ENCODE measurements around the gene PGAM4. TPM values are rescaled to one million over a fixed set of nuclear protein-coding genes. Genes with fewer than 3 reads are reported as not detected.

The PGAM4 gene
- total and polyA plus RNA-seq, 7 donors = 0.04 TPM; not detected in 6

- Histone ChIP-seq H3K27me3 (ENCODE audit: insufficient read depth in 3 of 3, low read length in 2 of 3) (no peaks in the 10 kb centered on the region), H3K4me3 (no peak overlapping the region), H3K36me3 (ENCODE audit: insufficient read depth in 1 of 2, low read depth in 1 of 2) (no peaks in the 10 kb centered on the region), H3K27ac (no peak overlapping the region), H3K4me1 (no peaks in the 10 kb centered on the region), H3K9me3 (no peaks in the 10 kb centered on the region)
- TF ChIP-seq, protein P1, sequence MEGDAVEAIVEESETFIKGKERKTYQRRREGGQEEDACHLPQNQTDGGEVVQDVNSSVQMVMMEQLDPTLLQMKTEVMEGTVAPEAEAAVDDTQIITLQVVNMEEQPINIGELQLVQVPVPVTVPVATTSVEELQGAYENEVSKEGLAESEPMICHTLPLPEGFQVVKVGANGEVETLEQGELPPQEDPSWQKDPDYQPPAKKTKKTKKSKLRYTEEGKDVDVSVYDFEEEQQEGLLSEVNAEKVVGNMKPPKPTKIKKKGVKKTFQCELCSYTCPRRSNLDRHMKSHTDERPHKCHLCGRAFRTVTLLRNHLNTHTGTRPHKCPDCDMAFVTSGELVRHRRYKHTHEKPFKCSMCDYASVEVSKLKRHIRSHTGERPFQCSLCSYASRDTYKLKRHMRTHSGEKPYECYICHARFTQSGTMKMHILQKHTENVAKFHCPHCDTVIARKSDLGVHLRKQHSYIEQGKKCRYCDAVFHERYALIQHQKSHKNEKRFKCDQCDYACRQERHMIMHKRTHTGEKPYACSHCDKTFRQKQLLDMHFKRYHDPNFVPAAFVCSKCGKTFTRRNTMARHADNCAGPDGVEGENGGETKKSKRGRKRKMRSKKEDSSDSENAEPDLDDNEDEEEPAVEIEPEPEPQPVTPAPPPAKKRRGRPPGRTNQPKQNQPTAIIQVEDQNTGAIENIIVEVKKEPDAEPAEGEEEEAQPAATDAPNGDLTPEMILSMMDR (IDR thresholded peaks at IDR 0.05) = no peak
- no peak for ATAC-seq
- intact Hi-C loops (cut with DNase I) = no loop called here
- DNase-seq = no peak
- whole genome bisulfite sequencing, 3 donors = 57 to 100% (median 93%) methylated on average over 2 of the region's 2 CpGs
Observed at GRCh38 chrX:77975755-77976154, 6.3 kb upstream of the PGAM4 start.

- Histone ChIP-seq H3K27me3 (ENCODE audit: insufficient read depth in 3 of 3, low read length in 2 of 3) (no peaks in the 10 kb centered on the region), H3K4me1 (no peaks in the 10 kb centered on the region), H3K27ac (no peak overlapping the region), H3K9me3 (peaks cover 2% of the 10 kb centered on the region), H3K4me3 (no peak overlapping the region), H3K36me3 (ENCODE audit: insufficient read depth in 1 of 2, low read depth in 1 of 2) (no peaks in the 10 kb centered on the region)
- TF ChIP-seq, protein P1 (IDR thresholded peaks at IDR 0.05) = no peak
- intact Hi-C loops (cut with DNase I) = no loop called here
- DNase-seq (no peak), ATAC-seq (no peak)
- WGBS, 3 donors = 63 to 92% (median 91%) methylated on average over 1 of the region's 1 CpG
Observed at GRCh38 chrX:77967631-77968030, 1.8 kb downstream of the PGAM4 start.

GRCh38 chrX:77966361-77966760 is 3.1 kb downstream of the PGAM4 start:
- 89 to 96% (median 94%) methylated on average over 3 of the region's 3 CpGs for WGBS, 3 donors
- Histone ChIP-seq H3K4me3 (no peak overlapping the region), H3K4me1 (no peaks in the 10 kb centered on the region), H3K36me3 (ENCODE audit: insufficient read depth in 1 of 2, low read depth in 1 of 2) (no peaks in the 10 kb centered on the region), H3K27me3 (ENCODE audit: insufficient read depth in 3 of 3, low read length in 2 of 3) (no peaks in the 10 kb centered on the region), H3K27ac (no peak overlapping the region), H3K9me3 (peaks cover 2% of the 10 kb centered on the region)
- TF ChIP-seq, protein P1 (IDR thresholded peaks at IDR 0.05) = no peak
- intact Hi-C loops (cut with DNase I) = no loop called here
- ATAC-seq (no peak), DNase-seq (no peak)

DNA sequence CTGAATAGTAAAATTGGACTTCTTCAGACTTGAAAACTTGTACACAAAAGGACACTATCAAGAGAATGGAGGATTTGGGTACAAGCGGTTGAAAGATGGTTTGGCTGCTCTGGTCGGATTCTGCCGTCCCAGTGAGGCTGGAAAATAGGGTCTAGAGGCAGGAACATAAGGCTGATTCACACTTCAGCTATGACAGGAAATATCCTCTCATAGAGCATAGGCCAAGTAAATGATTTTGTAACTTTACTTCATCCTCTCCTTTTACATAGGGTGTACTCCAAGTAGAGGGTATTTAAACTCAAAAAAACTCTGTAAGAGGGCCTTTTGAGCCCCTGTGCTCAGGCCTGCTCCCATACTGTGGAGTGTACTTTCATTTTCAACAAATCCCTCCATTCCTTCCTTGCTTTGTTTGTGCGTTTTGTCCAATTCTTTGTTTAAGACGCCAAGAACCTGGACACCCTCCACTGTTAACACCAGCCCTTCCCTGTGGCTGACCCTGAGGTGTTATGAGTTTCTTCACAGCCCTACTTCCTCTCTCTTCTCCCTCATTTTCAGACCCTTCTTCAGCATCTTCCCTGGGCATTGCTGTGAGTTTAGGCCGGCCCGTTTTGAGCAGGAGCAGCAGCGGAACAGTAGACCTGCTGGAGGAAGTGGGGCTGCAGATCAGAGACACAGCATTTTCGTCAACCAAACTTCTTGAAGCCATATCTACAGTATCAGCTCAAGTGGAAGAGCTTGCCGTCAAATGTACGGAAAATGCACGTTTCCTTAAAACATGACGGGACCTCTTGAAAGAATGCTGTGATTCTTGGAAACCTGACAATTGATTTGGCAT is 7.2 kb downstream of the PGAM4 start:
- ATAC-seq (no peak), DNase-seq (no peak)
- 75 to 91% (median 89%) methylated on average over 13 of the region's 13 CpGs for WGBS, 3 donors
- peaks cover 9% of the 10 kb centered on the region for H3K9me3 ChIP-seq
- H3K4me3 ChIP-seq = no peak overlapping the region
- no peaks in the 10 kb centered on the region for H3K36me3 ChIP-seq (ENCODE audit: insufficient read depth in 1 of 2, low read depth in 1 of 2)
- no peak overlapping the region for H3K27ac ChIP-seq
- TF ChIP-seq, protein P1 (IDR thresholded peaks at IDR 0.05) = no peak
- no peaks in the 10 kb centered on the region for H3K4me1 ChIP-seq
- H3K27me3 ChIP-seq (ENCODE audit: insufficient read depth in 3 of 3, low read length in 2 of 3) = no peaks in the 10 kb centered on the region
- intact Hi-C loops (cut with DNase I) = no loop called here

Measured in psoas muscle (tissue), 8 donors.